B cell (primary cell): ENCODE measurements around the gene NUDCD3. TPM values are rescaled to one million over a fixed set of nuclear protein-coding genes. Genes with fewer than 3 reads are reported as not detected.

Experiments
- ATAC-seq: fragments of 200-7000 bp; cut with Tn5 transposase; one replicate; pipeline ENCODE4 v1.10.0; 2021; ENCODE audit warnings: low read depth, mild to moderate bottlenecking, moderate number of reproducible peaks, moderate library complexity
- CTCF ChIA-PET: fragments of 350-600 bp; sonication (Branson Sonifier 250); formaldehyde crosslinking; loops from one replicate; lab custom pipeline; 2021; ENCODE audit warnings: antibody characterized with exemption, inconsistent platforms; lab: Charles Lee
- POLR2A ChIA-PET: fragments of 350-600 bp; sonication (Branson Sonifier 250); formaldehyde crosslinking; loops from one replicate; lab custom pipeline; 2021; ENCODE audit warnings: antibody characterized with exemption; lab: Charles Lee
- DNase-seq: peaks from one replicate; pipeline ENCODE4 v3.0.0; 2013
- H2AFZ ChIP-seq: 2 replicates; pipeline ENCODE4 v1.6.1; 2012; ENCODE audit warnings: mild to moderate bottlenecking, low read depth, low read length; ENCODE audit not compliant: insufficient read depth, poor library complexity, severe bottlenecking
- H3K27ac ChIP-seq, 2 donors: 1 replicate in 1 of 2; 2 replicates in 1 of 2; pipeline ENCODE4 v1.5.1; 2012 to 2013; ENCODE audit warnings: low read length in 2 of 2, mild to moderate bottlenecking in 2 of 2, moderate library complexity in 1 of 2
- H3K27me3 ChIP-seq, 4 experiments: fragments of 200-600 bp in 1 of 4; sonication (generic) in 1 of 4; replicated peaks in 1 of 4; 1 replicate in 2 of 4; 2 replicates in 2 of 4; pipeline versions ENCODE4 v1.6.1 to v1.7.0; 2013 to 2016; ENCODE audit warnings: low read length in 3 of 4, mild to moderate bottlenecking in 2 of 4, mixed read lengths in 1 of 4, moderate library complexity in 1 of 4; ENCODE audit not compliant: insufficient read depth in 4 of 4, control insufficient read depth in 3 of 4; ENCODE audit errors: control extremely low read depth in 1 of 4
- H3K36me3 ChIP-seq, 2 experiments: replicated peaks in 1 of 2; 1 replicate in 1 of 2; 2 replicates in 1 of 2; pipeline versions ENCODE4 v1.6.1 to v1.7.1; 2013; ENCODE audit warnings: low read length in 1 of 2; ENCODE audit not compliant: insufficient read depth in 2 of 2, control insufficient read depth in 1 of 2; ENCODE audit errors: control extremely low read depth in 1 of 2, extremely low read depth in 1 of 2
- H3K4me1 ChIP-seq, 2 donors: fragments of 200-600 bp in 1 of 2; sonication (generic) in 1 of 2; 1 replicate in 1 of 2; 2 replicates in 1 of 2; pipeline versions ENCODE4 v1.5.1 to v1.6.1; 2013 to 2017; ENCODE audit warnings: low read length in 2 of 2; ENCODE audit not compliant: control insufficient read depth in 2 of 2, insufficient read depth in 2 of 2
- H3K4me2 ChIP-seq: replicated peaks from 2 replicates; pipeline ENCODE3; 2012; ENCODE audit warnings: mild to moderate bottlenecking, low read depth, low read length; ENCODE audit not compliant: poor library complexity, severe bottlenecking
- H3K4me3 ChIP-seq, 5 experiments: fragments of 200-600 bp in 1 of 5; sonication (generic) in 1 of 5; 1 replicate in 3 of 5; 2 replicates in 2 of 5; pipeline versions ENCODE4 v1.5.1 to v1.7.0; 2011 to 2016; ENCODE audit warnings: low read length in 4 of 5, mild to moderate bottlenecking in 4 of 5, low read depth in 2 of 5, control low read depth in 1 of 5, moderate library complexity in 1 of 5; ENCODE audit not compliant: insufficient read depth in 1 of 5; ENCODE audit errors: control extremely low read depth in 1 of 5, extremely low read depth in 1 of 5
- H3K79me2 ChIP-seq: fragments of 200-600 bp; sonication (generic); one replicate; pipeline ENCODE4 v1.6.0; 2016; ENCODE audit warnings: low read length; ENCODE audit not compliant: control insufficient read depth, insufficient read depth
- H3K9ac ChIP-seq: fragments of 200-600 bp; sonication (generic); 2 replicates; pipeline ENCODE4 v1.6.1; 2017; ENCODE audit warnings: mild to moderate bottlenecking, low read length, moderate library complexity
- H3K9me3 ChIP-seq, 3 donors: one replicate each; pipeline versions ENCODE4 v1.6.1 to v1.7.1; 2013; ENCODE audit warnings: low read length in 2 of 3; ENCODE audit not compliant: control insufficient read depth in 2 of 3, insufficient read depth in 1 of 3; ENCODE audit errors: control extremely low read depth in 1 of 3
- H4K20me1 ChIP-seq: 2 replicates; pipeline ENCODE4 v1.6.0; 2012; ENCODE audit warnings: mild to moderate bottlenecking, low read length; ENCODE audit not compliant: insufficient read depth, control insufficient read depth, poor library complexity, severe bottlenecking
- H3K27ac Mint-ChIP-seq: one replicate; pipeline ENCODE4 v1.8.0; 2021; ENCODE audit warnings: mixed read lengths
- H3K27me3 Mint-ChIP-seq: one replicate; pipeline ENCODE4 v1.8.0; 2021; ENCODE audit warnings: mixed read lengths
- H3K4me1 Mint-ChIP-seq: one replicate; pipeline ENCODE4 v1.8.0; 2021; ENCODE audit warnings: mixed read lengths
- H3K4me3 Mint-ChIP-seq: one replicate; pipeline ENCODE4 v1.8.0; 2021; ENCODE audit warnings: mixed read lengths
- H3K9me3 Mint-ChIP-seq: one replicate; pipeline ENCODE4 v1.8.0; 2022; ENCODE audit warnings: mixed read lengths; ENCODE audit not compliant: insufficient read depth
- EZH2 ChIP-seq: IDR thresholded peaks from 2 replicates; pipeline ENCODE4 v1.6.1; 2012; ENCODE audit warnings: borderline replicate concordance, low read depth, mild to moderate bottlenecking, moderate library complexity, low read length; ENCODE audit not compliant: insufficient read depth, poor library complexity, severe bottlenecking
- WGBS: methylation state at CpG from one replicate; pipeline ENCODE4 v1.1.5; 2013; ENCODE audit warnings: missing lambda C conversion rate; ENCODE audit not compliant: insufficient coverage; 5-methylcytosine and 5-hydroxymethylcytosine counted together
- intact Hi-C: fragments of 100-400 bp; cut with micrococcal nuclease; formaldehyde crosslinking; loops from one replicate; pipeline ENCODE4 v1.10.0; 2022
- polyA plus RNA-seq: library from polyadenylated mRNA; depleted of rRNA; stranded (reverse); fragments of >200 nt; gene quantifications from 2 replicates; pipeline ENCODE4 v1.2.3, GENCODE V29; 2012
- total RNA-seq, 2 donors: library from RNA; stranded (reverse); fragments of 120-200 nt in 1 of 2; gene quantifications; 1 replicate in 1 of 2; 2 replicates in 1 of 2; pipeline versions ENCODE4 v1.2.3 to v1.2.4, GENCODE V29; 2013 to 2022
- TF ChIP-seq, protein P1 (sequence below): fragments of 200-600 bp; IDR thresholded peaks from one replicate; pipeline ENCODE4 v1.8.0; 2022; ENCODE audit warnings: antibody characterized with exemption, mild to moderate bottlenecking

Gene NUDCD3
- total and polyA plus RNA-seq, 2 donors (not counting 1 experiment from before 2014, with no cell fraction given) = 29.8 to 101 TPM

DNA sequence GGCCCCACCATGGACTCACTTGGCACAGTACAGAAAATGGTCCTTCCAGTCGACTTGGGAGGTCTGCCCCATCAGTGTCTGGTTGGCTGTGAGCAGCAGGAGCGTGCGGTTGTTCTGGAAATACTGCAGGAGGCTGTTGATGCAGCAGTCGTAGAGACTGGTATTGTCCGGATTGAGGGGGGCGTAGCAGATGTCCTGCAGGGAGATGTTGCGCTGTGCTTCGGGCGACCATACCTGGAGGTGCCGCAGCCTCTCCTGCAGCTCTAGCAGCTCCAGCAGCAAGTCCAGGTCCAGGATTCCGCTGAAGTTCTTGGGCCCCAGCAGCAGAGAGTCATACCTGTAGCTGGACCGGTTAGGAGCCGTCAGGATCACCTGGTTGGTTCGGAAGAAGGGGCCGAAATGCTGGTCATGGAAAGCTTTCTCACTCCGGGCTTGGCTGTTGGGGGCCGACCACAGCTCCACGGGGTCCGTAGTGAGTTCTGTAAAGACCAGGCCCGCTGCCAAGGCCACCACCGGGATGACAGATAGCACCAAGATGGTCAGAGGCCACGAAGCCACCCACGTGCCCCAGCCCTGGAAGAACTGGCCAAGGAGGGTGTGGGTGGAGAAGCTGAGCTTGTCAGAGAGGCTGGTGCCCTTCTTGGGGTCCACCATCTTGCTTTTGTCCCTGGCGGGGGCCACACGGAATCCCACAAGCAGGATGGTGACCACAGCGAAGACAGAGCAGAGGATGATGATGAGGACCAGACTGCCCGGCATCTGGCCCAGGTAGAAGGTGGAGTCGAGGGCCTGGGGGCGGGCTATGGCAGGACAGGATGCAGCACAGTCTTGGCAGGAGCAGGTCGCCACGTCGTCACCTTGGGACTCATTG lies 48.6 kb upstream of the NUDCD3 start:
- H3K9me3 Mint-ChIP-seq = no peaks in the 10 kb centered on the region
- H3K4me3 Mint-ChIP-seq = no peak overlapping the region
- Histone ChIP-seq H3K9me3 (no peaks in the 10 kb centered on the region), H3K79me2 (no peaks in the 10 kb centered on the region), H3K27ac (no peak overlapping the region), H3K4me3 (no peak overlapping the region), H2AFZ (no peak overlapping the region), H3K4me2 (no peak overlapping the region), H3K27me3 (no peaks in the 10 kb centered on the region), H3K36me3 (no peaks in the 10 kb centered on the region), H3K9ac (no peak overlapping the region), H4K20me1 (no peaks in the 10 kb centered on the region), H3K4me1 (no peaks in the 10 kb centered on the region)
- no peaks in the 10 kb centered on the region for H3K4me1 Mint-ChIP-seq
- intact Hi-C loops = no loop called here
- ATAC-seq (no peak), DNase-seq (no peak)
- 95% methylated on average over 32 of the region's 32 CpGs for WGBS
- ChIA-PET POLR2A (no interaction called here), CTCF (no interaction called here)
- no peaks in the 10 kb centered on the region for H3K27me3 Mint-ChIP-seq
- no peak overlapping the region for H3K27ac Mint-ChIP-seq
- TF ChIP-seq, protein P1, sequence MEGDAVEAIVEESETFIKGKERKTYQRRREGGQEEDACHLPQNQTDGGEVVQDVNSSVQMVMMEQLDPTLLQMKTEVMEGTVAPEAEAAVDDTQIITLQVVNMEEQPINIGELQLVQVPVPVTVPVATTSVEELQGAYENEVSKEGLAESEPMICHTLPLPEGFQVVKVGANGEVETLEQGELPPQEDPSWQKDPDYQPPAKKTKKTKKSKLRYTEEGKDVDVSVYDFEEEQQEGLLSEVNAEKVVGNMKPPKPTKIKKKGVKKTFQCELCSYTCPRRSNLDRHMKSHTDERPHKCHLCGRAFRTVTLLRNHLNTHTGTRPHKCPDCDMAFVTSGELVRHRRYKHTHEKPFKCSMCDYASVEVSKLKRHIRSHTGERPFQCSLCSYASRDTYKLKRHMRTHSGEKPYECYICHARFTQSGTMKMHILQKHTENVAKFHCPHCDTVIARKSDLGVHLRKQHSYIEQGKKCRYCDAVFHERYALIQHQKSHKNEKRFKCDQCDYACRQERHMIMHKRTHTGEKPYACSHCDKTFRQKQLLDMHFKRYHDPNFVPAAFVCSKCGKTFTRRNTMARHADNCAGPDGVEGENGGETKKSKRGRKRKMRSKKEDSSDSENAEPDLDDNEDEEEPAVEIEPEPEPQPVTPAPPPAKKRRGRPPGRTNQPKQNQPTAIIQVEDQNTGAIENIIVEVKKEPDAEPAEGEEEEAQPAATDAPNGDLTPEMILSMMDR = no peak
- no peak for TF ChIP-seq EZH2

DNA sequence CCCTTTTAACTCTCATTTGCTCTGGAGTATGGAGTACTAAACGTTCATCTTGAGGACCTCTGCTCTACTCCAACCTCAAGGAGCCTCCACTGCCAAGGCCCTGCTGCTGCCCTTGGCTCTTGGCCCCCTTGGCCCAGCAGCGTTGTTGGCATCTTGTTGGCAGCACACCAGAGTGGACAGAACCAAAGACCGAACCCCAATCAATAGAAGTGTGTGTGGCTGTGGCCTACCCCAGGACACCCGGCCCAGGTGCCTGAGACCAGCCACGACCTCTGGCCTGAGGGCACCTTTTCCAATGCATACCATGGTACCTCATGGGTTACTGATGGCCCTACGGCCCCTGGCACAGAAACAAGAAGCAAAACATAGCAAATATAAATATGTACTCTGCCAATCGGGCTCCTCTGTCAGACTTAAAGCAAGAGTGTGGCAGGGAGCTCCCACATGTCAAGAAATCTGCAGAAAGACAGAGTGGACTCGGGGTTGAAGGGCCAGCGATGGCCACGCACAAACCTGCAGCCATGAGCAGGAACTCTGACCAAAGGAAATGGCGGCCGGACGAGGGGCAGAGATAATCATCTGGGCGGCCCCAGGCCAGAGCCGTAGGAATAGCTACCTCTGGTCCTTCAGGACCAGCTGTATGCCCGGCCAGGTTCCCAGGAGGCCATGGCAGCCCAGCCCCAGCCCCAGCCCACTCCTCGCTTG lies 47.8 kb upstream of the NUDCD3 start:
- ChIA-PET CTCF (no interaction called here), POLR2A (no interaction called here)
- Histone ChIP-seq H3K4me2 (no peak overlapping the region), H3K9ac (no peak overlapping the region), H4K20me1 (no peaks in the 10 kb centered on the region), H3K36me3 (no peaks in the 10 kb centered on the region), H3K27me3 (no peaks in the 10 kb centered on the region), H3K4me1 (no peaks in the 10 kb centered on the region), H3K27ac (no peak overlapping the region), H3K9me3 (no peaks in the 10 kb centered on the region), H3K4me3 (no peak overlapping the region), H3K79me2 (no peaks in the 10 kb centered on the region), H2AFZ (no peak overlapping the region)
- DNase-seq (no peak), ATAC-seq (no peak)
- no peaks in the 10 kb centered on the region for H3K9me3 Mint-ChIP-seq
- H3K4me1 Mint-ChIP-seq = no peaks in the 10 kb centered on the region
- WGBS = 89% methylated on average over 16 of the region's 17 CpGs
- no peak for TF ChIP-seq EZH2
- TF ChIP-seq, protein P1 = no peak
- intact Hi-C loops = no loop called here
- no peak overlapping the region for H3K27ac Mint-ChIP-seq
- H3K4me3 Mint-ChIP-seq = no peak overlapping the region
- H3K27me3 Mint-ChIP-seq = no peaks in the 10 kb centered on the region
